Right lobe of liver (tissue), 6 donors: Measurements from ENCODE around the gene PITPNM3. TPM values are rescaled to one million over a fixed set of nuclear protein-coding genes. Genes with fewer than 3 reads are reported as not detected.

Experiments
- ATAC-seq, 4 donors: fragments of 200-7000 bp; cut with Tn5 transposase; one replicate each; pipeline ENCODE4 v1.9.1; 2020; ENCODE audit warnings: mild to moderate bottlenecking in 4 of 4, moderate library complexity in 4 of 4
- DNase-seq, 3 donors: peaks; one replicate each; pipeline ENCODE4 v3.0.0-alpha.2; 2020
- H3K27ac ChIP-seq, 3 donors: fragments of 200-600 bp; one replicate each; pipeline ENCODE4 v1.8.0; 2022
- H3K27me3 ChIP-seq, 2 donors: fragments of 200-600 bp; one replicate each; pipeline ENCODE4 v1.8.0; 2022
- H3K36me3 ChIP-seq, 4 donors: fragments of 200-600 bp; sonication (generic) in 1 of 4; one replicate each; pipeline versions ENCODE4 v1.5.1 to v1.8.0; 2017 to 2022; ENCODE audit warnings: control low read depth in 1 of 4
- H3K4me1 ChIP-seq, 4 donors: fragments of 200-600 bp; sonication (generic) in 1 of 4; one replicate each; pipeline versions ENCODE4 v1.5.1 to v1.8.0; 2017 to 2022; ENCODE audit warnings: control low read depth in 1 of 4
- H3K4me3 ChIP-seq, 3 donors: fragments of 200-600 bp; one replicate each; pipeline ENCODE4 v1.8.0; 2022
- H3K9me3 ChIP-seq, 4 donors: fragments of 200-600 bp; sonication (generic) in 1 of 4; one replicate each; pipeline versions ENCODE4 v1.5.1 to v1.8.0; 2017 to 2022; ENCODE audit warnings: control low read depth in 1 of 4
- CTCF ChIP-seq, 4 donors: fragments of 200-600 bp in 3 of 4; fragments of 450-650 bp in 1 of 4; IDR thresholded peaks; one replicate each; pipeline versions ENCODE4 v1.5.1 to v1.8.0; 2016 to 2022; ENCODE audit warnings: antibody characterized with exemption in 4 of 4, mild to moderate bottlenecking in 2 of 4
- POLR2A ChIP-seq: fragments of 450-650 bp; IDR thresholded peaks from one replicate; pipeline ENCODE4 v1.6.1; 2017; ENCODE audit warnings: antibody characterized with exemption, mild to moderate bottlenecking
- WGBS: methylation state at CpG from one replicate; pipeline ENCODE4 v1.1.6; 2018; ENCODE audit warnings: low coverage, low lambda C conversion rate; ENCODE audit not compliant: insufficient coverage; ENCODE audit errors: missing lambda C conversion rate; 5-methylcytosine and 5-hydroxymethylcytosine counted together
- intact Hi-C, 2 donors: fragments of 100-400 bp; cut with DNase I; formaldehyde crosslinking; loops; one replicate each; pipeline versions ENCODE4 v1.11.2 to v1.14.1; 2022
- total RNA-seq, 6 experiments: library from RNA; depleted of rRNA in 2 of 6; stranded (reverse); fragments of >200 nt in 2 of 6; fragmentation: NEBNext Ultra II Directional in 3 of 6; extraction: Animal tissue kit (Norgen Biotek cat#: 25700) in 3 of 6; gene quantifications; one replicate each; pipeline versions ENCODE4 v1.1.0 to v1.2.4, GENCODE V29; 2016 to 2023
- donor health status: DM: no; HTN: yes; CAD: no.
- donor health status: DM: no; HTN: no; CAD: no.
- donor health status: DM: no; HTN: no; CAD: no.
- donor health status: DM: no; HTN: yes; CAD: no.
- donor health status: DM: no; HTN: yes; CAD: no.

Gene PITPNM3
- total RNA-seq, 6 experiments from 2014 or later: 0.91 to 3.8 (median 1.2) TPM

- DNase-seq: no peak
- H3K27me3 ChIP-seq: no peaks in the 10 kb centered on the region
- TF ChIP-seq CTCF (IDR thresholded peaks at IDR 0.05) (peak in 1 of 4 donors; percentile 14), POLR2A (no peak)
- H3K4me1 ChIP-seq: no peaks in the 10 kb centered on the region
- H3K4me3 ChIP-seq: no peak overlapping the region
- H3K9me3 ChIP-seq: no peaks in the 10 kb centered on the region
- no peak for ATAC-seq
- no peak overlapping the region for H3K27ac ChIP-seq
- intact Hi-C loops: no loop called here
- H3K36me3 ChIP-seq: no peaks in the 10 kb centered on the region
Measured at GRCh38 chr17:6430769-6431168, 125.6 kb downstream of the PITPNM3 start.

- TF ChIP-seq CTCF (IDR thresholded peaks at IDR 0.05) (no peak), POLR2A (no peak)
- Histone ChIP-seq H3K9me3 (no peaks in the 10 kb centered on the region), H3K27ac (no peak overlapping the region), H3K4me1 (no peaks in the 10 kb centered on the region), H3K4me3 (no peak overlapping the region), H3K27me3 (no peaks in the 10 kb centered on the region), H3K36me3 (no peaks in the 10 kb centered on the region)
- WGBS: no CpG with 5 or more reads among the region's 7 CpGs
- intact Hi-C loops: loop anchor here in 1 of 2 donors (5.0 kb wide), 1 partner anchor 842 kb away; no protein-coding TSS in a partner anchor
- no peak for ATAC-seq
- no peak for DNase-seq
Measured at GRCh38 chr17:6429266-6429665, 127.1 kb downstream of the PITPNM3 start.

- 81% methylated on average over 7 of the region's 17 CpGs for WGBS
- ATAC-seq: no peak
- intact Hi-C loops: loop anchor here in 1 of 2 donors (5.0 kb wide), 1 partner anchor 841 kb away; no protein-coding TSS in a partner anchor
Measured at GRCh38 chr17:6428207-6428965, 128.0 kb downstream of the PITPNM3 start.

GRCh38 chr17:6427279-6427781 is 129.0 kb downstream of the PITPNM3 start:
- 46% methylated on average over 7 of the region's 7 CpGs for WGBS
- Histone ChIP-seq H3K4me1 (no peaks in the 10 kb centered on the region), H3K36me3 (no peaks in the 10 kb centered on the region), H3K9me3 (no peaks in the 10 kb centered on the region), H3K4me3 (no peak overlapping the region), H3K27ac (no peak overlapping the region), H3K27me3 (no peaks in the 10 kb centered on the region)
- intact Hi-C loops: loop anchor here in 1 of 2 donors (5.0 kb wide), 1 partner anchor 840 kb away; no protein-coding TSS in a partner anchor
- DNase-seq (no peak), ATAC-seq (peak in 2 of 4 donors; percentile 32 to 47)
- TF ChIP-seq CTCF (IDR thresholded peaks at IDR 0.05) (no peak), POLR2A (no peak)

More at GRCh38 chr17:6428207-6428965, 128.0 kb downstream of the PITPNM3 start:
- TF ChIP-seq CTCF (IDR thresholded peaks at IDR 0.05) (no peak), POLR2A (no peak)
- no peaks in the 10 kb centered on the region for H3K36me3 ChIP-seq
- H3K4me1 ChIP-seq: no peaks in the 10 kb centered on the region
- H3K27ac ChIP-seq: no peak overlapping the region
- no peaks in the 10 kb centered on the region for H3K9me3 ChIP-seq
- no peaks in the 10 kb centered on the region for H3K27me3 ChIP-seq
- DNase-seq: no peak
- H3K4me3 ChIP-seq: no peak overlapping the region
